Upper lobe of left lung (tissue), 4 donors: ENCODE results near the gene GPX6.

Experiments used
- CTCF ChIP-seq, 6 experiments: fragments of 450-650 bp in 4 of 6; fragments of 200-600 bp in 2 of 6; sonication (generic) in 2 of 6; IDR thresholded peaks; one replicate each; pipeline ENCODE4 v1.5.1; 2016 to 2019; ENCODE audit warnings: antibody characterized with exemption in 6 of 6
- EP300 ChIP-seq, 4 donors: sonication (generic); formaldehyde crosslinking; IDR thresholded peaks; one replicate each; pipeline ENCODE4 v1.5.1; 2017; ENCODE audit warnings: antibody characterized with exemption in 4 of 4, control low read depth in 2 of 4
- POLR2A ChIP-seq, 4 donors: fragments of 450-650 bp; IDR thresholded peaks; one replicate each; pipeline ENCODE4 v1.5.1; 2016 to 2017; ENCODE audit warnings: antibody characterized with exemption in 4 of 4, mild to moderate bottlenecking in 2 of 4

- no peak for TF ChIP-seq EP300 (IDR thresholded peaks at IDR 0.05)
- no peak for TF ChIP-seq CTCF (IDR thresholded peaks at IDR 0.05)
- TF ChIP-seq POLR2A (IDR thresholded peaks at IDR 0.05), result no peak
Measured at GRCh38 chr6:28530777-28531176, 15.2 kb upstream of the GPX6 start.
